HG03108 (cell line): ENCODE measurements around the gene AATF.

Source experiments
- ATAC-seq: cut with Tn5 transposase; IDR thresholded peaks from one replicate; pipeline ENCODE4 v1.9.1; 2021; ENCODE audit warnings: moderate library complexity; ENCODE audit not compliant: unreplicated experiment

AATF gene

GRCh38 chr17:36977066-36977465, 28.3 kb downstream of the AATF start:
- ATAC-seq: no peak

GRCh38 chr17:36977568-36977967, 28.8 kb downstream of the AATF start:
- ATAC-seq: no peak

- no peak for ATAC-seq
Observed at GRCh38 chr17:36978810-36979564, 30.2 kb downstream of the AATF start.

- ATAC-seq: no peak
Observed at GRCh38 chr17:36979565-36979941, 30.8 kb downstream of the AATF start.

GRCh38 chr17:36980280-36980761, 31.6 kb downstream of the AATF start:
- ATAC-seq: no peak

- no peak for ATAC-seq
Observed at GRCh38 chr17:36983618-36984017, 34.9 kb downstream of the AATF start.

- no peak for ATAC-seq
Observed at GRCh38 chr17:36989173-36989572, 40.4 kb downstream of the AATF start.

- no peak for ATAC-seq
Observed at GRCh38 chr17:36992701-36993100, 43.9 kb downstream of the AATF start.

GRCh38 chr17:36993227-36993626, 44.5 kb downstream of the AATF start:
- ATAC-seq: no peak

GRCh38 chr17:36994438-36994837, 45.7 kb downstream of the AATF start:
- no peak for ATAC-seq

GRCh38 chr17:36999471-36999870, 50.7 kb downstream of the AATF start:
- ATAC-seq: no peak

GRCh38 chr17:37016780-37017179, 68.0 kb downstream of the AATF start:
- ATAC-seq: no peak

- no peak for ATAC-seq
Observed at GRCh38 chr17:37017404-37017803, 68.7 kb downstream of the AATF start.

GRCh38 chr17:37019117-37019740, 70.5 kb downstream of the AATF start:
- ATAC-seq: no peak

- ATAC-seq: no peak
Observed at GRCh38 chr17:37019741-37020129, 71.0 kb downstream of the AATF start.

GRCh38 chr17:37024181-37024637, 75.5 kb downstream of the AATF start:
- no peak for ATAC-seq

- ATAC-seq: no peak
Observed at GRCh38 chr17:37025238-37025637, 76.5 kb downstream of the AATF start.

- no peak for ATAC-seq
Observed at GRCh38 chr17:37025847-37026530, 77.2 kb downstream of the AATF start.

- no peak for ATAC-seq
Observed at GRCh38 chr17:37026531-37026869, 77.7 kb downstream of the AATF start.

GRCh38 chr17:37028040-37028439, 79.3 kb downstream of the AATF start:
- ATAC-seq: no peak

GRCh38 chr17:37031493-37032083, 82.8 kb downstream of the AATF start:
- no peak for ATAC-seq
